Endothelial cell (in vitro differentiated cells): Measurements from ENCODE around the gene ADCY1. TPM values are rescaled to one million over a fixed set of nuclear protein-coding genes. Genes with fewer than 3 reads are reported as not detected.
A peak's percentile ranks its signal among the peaks of the same experiment; 100 is the strongest.

ENCODE experiments used
- DNase-seq: peaks from one replicate; pipeline ENCODE4 v3.0.0; 2021; ENCODE audit warnings: low spot score
- H3K27ac Mint-ChIP-seq: one replicate; pipeline ENCODE4 v1.8.0; 2021; ENCODE audit warnings: mixed read lengths, inconsistent platforms; ENCODE audit not compliant: unreplicated experiment
- H3K27me3 Mint-ChIP-seq: one replicate; pipeline ENCODE4 v1.8.0; 2021; ENCODE audit warnings: mild to moderate bottlenecking, moderate library complexity, mixed read lengths, inconsistent platforms; ENCODE audit not compliant: unreplicated experiment
- H3K36me3 Mint-ChIP-seq: one replicate; pipeline ENCODE4 v1.8.0; 2021; ENCODE audit warnings: mild to moderate bottlenecking, low read depth, mixed read lengths, inconsistent platforms; ENCODE audit not compliant: unreplicated experiment
- H3K4me1 Mint-ChIP-seq: one replicate; pipeline ENCODE4 v1.8.0; 2021; ENCODE audit warnings: mild to moderate bottlenecking, mixed read lengths, inconsistent platforms; ENCODE audit not compliant: unreplicated experiment
- H3K4me3 Mint-ChIP-seq: one replicate; pipeline ENCODE4 v1.8.0; 2021; ENCODE audit warnings: mild to moderate bottlenecking, mixed read lengths, inconsistent platforms; ENCODE audit not compliant: unreplicated experiment
- H3K9me3 Mint-ChIP-seq: one replicate; pipeline ENCODE4 v1.8.0; 2021; ENCODE audit warnings: mixed read lengths, inconsistent platforms; ENCODE audit not compliant: unreplicated experiment
- CTCF ChIP-seq: fragments of 200-600 bp; sonication (generic); IDR thresholded peaks from one replicate; pipeline ENCODE4 v1.5.0; 2021; ENCODE audit warnings: antibody characterized with exemption; ENCODE audit not compliant: unreplicated experiment
- total RNA-seq: library from RNA; stranded (reverse); fragmentation: NEBNext Ultra II Directional; extraction: Animal tissue kit (Norgen Biotek cat#: 25700); gene quantifications from one replicate; pipeline ENCODE4 v1.2.1, GENCODE V29; 2021; ENCODE audit not compliant: unreplicated experiment

ADCY1 gene
- total RNA-seq, 1 donor from 2014 or later, result 50.7 TPM

- Mint-ChIP-seq H3K4me3 (no peak overlapping the region), H3K9me3 (no peaks in the 10 kb centered on the region), H3K4me1 (peaks cover 41% of the 10 kb centered on the region), H3K36me3 (no peaks in the 10 kb centered on the region), H3K27ac (no peak overlapping the region), H3K27me3 (peaks cover 7% of the 10 kb centered on the region)
- no peak for DNase-seq
- TF ChIP-seq CTCF, result no peak
Observed at GRCh38 chr7:45585628-45586027, 11.5 kb downstream of the ADCY1 start.

GRCh38 chr7:45586542-45587520, 12.7 kb downstream of the ADCY1 start:
- Mint-ChIP-seq H3K4me3 (no peak overlapping the region), H3K36me3 (no peaks in the 10 kb centered on the region), H3K27ac (peak overlapping the region; percentile 36), H3K4me1 (peaks cover 48% of the 10 kb centered on the region), H3K27me3 (peaks cover 7% of the 10 kb centered on the region), H3K9me3 (no peaks in the 10 kb centered on the region)
- TF ChIP-seq CTCF, result no peak
- DNase-seq, result no peak

DNA sequence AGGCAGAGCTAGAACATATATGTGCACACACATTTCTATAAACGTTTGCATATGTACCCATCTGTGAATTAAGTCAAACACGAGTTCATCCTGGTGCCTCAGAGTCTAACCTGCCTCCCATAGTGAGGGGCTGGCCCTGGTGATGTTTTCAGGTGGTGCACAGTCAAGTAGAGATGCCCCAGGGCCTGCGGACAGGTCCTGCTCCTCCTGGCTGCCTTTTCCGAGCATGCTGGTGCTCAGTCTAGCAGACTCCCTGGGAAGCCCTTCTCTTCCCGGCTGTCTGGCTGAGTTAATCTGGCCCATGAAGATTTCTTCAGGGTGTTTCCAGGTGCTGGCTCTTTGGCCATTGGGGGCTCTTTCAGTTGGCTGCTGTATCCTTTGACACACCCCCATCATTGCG, 14.3 kb downstream of the ADCY1 start:
- H3K9me3 Mint-ChIP-seq, result no peaks in the 10 kb centered on the region
- H3K27me3 Mint-ChIP-seq, result peaks cover 7% of the 10 kb centered on the region
- H3K36me3 Mint-ChIP-seq, result no peaks in the 10 kb centered on the region
- H3K27ac Mint-ChIP-seq, result no peak overlapping the region
- no peak for TF ChIP-seq CTCF
- H3K4me3 Mint-ChIP-seq, result no peak overlapping the region
- no peak for DNase-seq
- H3K4me1 Mint-ChIP-seq, result peaks cover 38% of the 10 kb centered on the region

GRCh38 chr7:45589061-45589460, 14.9 kb downstream of the ADCY1 start:
- Mint-ChIP-seq H3K27me3 (peaks cover 7% of the 10 kb centered on the region), H3K27ac (no peak overlapping the region), H3K4me1 (peaks cover 38% of the 10 kb centered on the region), H3K9me3 (no peaks in the 10 kb centered on the region), H3K36me3 (no peaks in the 10 kb centered on the region), H3K4me3 (no peak overlapping the region)
- no peak for DNase-seq
- TF ChIP-seq CTCF, result no peak
